ENCODE data around the gene GLYATL2.

The GLYATL2 gene, protein sequence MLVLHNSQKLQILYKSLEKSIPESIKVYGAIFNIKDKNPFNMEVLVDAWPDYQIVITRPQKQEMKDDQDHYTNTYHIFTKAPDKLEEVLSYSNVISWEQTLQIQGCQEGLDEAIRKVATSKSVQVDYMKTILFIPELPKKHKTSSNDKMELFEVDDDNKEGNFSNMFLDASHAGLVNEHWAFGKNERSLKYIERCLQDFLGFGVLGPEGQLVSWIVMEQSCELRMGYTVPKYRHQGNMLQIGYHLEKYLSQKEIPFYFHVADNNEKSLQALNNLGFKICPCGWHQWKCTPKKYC
- total RNA-seq = 0 reads per million in 2 donors

DNA sequence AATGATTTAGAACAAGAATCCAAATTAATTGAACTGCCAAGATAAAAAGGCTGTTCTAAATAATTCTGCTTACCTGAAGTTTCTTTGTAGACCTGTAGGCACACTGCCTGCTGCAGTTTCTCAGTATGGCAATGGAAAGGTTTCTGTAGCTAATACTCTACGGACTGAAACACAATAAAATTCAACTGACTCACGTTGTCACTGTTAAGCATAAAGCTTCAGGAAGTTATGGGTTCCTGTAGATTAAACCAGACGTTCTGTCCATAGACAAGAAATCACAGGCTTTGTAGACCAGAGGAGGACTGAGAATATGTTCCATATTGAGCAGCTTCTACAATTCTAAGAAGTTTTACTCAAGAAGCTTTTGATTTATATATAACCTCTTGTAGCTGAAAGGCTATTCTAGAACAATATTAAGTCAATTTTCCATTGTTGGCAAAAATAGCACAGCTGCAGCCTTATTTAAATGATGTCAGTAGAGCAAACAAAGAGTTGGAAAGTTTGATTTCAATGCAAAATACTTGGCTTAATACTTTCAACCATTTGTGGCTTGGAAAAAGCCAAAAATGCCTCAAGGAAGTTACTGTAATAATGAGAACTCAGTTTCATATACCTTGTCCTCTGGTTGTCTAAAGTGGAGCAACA lies at the start of gene GLYATL2:
Gene GLYATL2, minus strand, starts transcription at position 344 of the 645 bp plus-strand sequence. CDS start 5,092 bp downstream, outside the sequence.
- no peak for DNase-seq

DNA sequence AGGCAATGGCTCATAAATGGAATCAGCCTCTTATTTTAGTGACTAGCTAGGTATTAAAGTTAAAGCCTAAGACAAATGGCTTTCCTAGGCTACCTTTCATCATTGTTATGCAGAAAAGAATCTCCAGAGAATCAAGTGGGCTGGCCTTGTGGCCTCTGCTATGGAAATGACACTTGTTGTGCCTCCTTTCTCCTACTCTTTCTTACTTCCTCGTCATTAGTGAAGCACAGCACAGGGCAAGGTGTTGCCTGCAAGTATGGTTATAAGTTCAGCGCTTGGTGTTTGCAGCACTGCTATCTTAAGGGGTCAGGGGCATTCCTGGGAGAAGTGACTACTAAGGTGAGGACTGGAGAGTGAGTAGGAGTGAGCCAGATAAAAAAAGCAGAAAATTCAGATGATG lies 49.4 kb upstream of the GLYATL2 start:
- DNase-seq = no peak

DNA sequence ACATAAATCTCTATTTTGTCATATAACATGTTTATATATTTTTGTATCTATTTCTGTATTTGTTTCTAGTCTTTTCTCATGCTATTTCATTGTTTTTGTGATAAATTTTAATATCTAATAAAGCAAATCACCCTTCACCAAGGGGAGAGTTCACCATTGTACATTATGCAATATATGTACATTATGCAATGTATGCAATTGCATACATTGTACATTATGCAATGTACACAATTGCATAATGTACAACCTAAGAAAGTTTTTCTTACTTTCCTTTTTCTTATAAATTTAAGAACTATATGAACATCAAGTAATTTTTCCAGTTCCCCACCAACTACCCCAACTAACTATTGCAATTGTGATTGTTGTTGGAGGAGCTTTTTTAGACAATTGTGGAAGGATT lies 44.1 kb upstream of the GLYATL2 start:
- no peak for DNase-seq

DNA sequence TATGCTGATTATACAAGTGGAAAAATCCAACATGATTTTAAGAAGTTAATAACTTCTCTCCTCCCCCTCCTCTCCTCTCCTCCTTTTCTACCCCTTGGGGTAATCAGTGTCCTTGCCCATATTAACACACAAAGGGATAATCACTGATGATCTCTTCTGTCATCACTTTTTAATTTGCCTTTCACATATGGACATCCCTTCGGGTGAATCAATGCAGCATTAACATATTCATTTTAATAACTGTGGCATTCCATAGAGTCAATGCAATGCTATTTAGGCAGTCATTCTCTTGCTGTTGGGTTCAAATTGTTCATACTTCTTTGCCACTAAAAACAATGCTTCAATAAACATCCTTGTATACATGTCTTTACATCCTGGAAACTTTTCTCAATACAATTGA lies 42.9 kb upstream of the GLYATL2 start:
- DNase-seq = no peak

DNA sequence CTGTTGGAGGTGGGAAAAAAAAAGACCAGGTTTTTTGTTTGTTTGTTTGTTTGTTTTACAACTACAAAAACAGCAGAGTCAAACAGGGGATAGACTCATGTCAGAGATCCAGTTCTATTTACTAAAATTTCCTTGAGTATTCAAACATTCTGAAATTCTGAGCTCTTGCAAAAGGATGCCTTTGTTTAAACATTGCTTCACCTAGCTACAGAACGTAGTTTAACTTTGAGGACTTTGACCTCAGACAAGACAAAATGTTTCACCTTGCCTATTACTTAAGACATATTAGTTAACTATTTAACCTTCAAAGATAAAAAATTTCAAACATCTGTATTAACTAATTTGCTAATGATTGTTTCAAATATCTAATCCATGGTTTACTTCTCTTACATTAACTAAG lies 36.1 kb upstream of the GLYATL2 start:
- DNase-seq = no peak

DNA sequence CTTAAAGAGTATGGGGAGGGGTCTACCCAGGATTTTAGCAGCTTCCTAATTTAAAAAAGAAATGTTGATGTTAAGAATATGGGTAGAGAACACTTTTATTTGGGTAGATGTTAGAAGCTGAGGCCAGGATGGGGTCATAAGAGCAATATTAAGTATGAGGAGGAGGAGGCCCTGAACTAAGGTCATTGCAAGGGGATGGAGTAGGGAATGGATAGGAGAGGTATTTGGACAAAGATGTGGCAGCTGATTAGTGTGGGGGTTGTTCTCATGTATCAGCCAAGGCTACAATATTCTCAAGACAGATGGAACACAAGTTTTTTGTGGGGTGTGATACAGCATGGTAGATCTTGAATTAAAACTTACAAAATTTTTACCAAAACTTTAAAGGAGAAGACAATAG lies 35.7 kb upstream of the GLYATL2 start:
- DNase-seq = no peak

DNA sequence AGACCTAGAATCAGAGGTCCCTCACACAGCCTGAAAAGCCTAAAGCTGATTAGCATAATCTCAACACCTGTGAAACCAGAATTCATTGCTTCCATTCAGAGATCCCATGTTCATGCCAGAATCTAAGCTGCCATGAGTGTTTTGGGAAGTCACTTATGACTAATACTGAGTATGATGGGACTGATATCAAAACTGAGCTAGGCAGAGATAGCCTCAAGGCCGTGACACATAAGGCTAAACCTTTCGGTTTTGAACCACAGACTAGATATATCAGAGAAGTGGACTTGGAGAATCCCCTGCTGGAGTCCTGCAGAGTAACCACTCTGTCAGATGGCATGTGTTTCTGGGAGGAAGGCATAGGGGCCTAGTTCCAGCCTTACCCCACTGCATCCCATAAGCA lies 23.1 kb upstream of the GLYATL2 start:
- no peak for DNase-seq

DNA sequence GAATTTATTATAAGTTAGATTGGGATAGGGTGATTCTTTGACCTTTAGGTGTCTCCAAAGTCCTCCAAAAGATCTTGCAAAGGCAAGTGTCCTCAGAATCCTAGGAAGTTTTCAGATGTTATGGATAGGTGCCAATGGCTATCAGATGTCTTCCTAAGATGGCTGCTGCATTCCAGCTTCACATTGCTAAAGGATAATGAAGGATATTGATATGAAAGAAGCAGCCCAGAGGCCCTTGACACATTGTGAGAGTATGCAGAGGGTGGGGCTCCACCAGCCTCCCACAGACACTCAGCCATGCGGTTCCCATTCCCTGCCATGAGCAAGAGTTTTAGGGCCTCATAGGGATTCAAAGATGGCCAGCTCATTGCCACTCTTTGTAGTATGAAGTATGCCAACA lies 22.3 kb upstream of the GLYATL2 start:
- DNase-seq = no peak

DNA sequence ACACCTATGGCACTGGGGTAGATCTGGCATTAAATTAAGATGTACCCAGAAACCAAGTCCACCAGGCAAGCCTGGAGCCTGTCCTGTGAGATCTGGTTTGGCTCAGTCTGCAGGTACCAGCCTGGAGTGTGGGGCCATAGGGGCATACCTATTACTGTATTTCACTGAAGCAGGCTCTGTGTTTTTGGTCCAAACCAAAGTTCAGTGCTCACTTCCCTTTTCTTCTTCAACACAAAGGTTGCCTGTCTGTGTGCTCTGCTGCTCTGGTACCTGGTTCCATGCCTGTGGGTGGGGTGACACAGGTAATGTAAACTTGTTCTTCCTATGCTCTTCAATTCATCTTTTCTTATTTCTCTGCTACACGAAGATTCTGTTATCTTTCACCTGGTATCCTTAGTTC lies 19.8 kb upstream of the GLYATL2 start:
- DNase-seq = no peak

DNA sequence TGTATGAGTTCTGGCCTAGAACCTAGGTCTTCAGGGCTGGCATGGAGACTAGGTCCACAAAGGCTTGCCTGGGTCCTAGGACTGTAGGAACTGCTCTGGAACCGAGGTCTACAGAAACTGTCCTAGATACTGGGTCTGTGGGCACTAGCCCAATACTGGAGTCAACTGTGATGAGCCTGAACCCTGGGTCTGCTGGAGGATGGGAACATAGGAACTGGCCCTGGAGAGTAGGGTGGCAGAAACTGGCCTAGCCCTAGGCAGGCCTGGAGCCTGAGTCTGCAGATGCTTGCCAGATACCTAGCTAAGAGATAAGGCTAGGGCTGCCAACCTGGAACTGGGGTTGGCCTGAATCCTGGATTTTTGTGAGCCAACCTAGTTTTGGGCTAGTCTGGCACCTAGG lies 19.2 kb upstream of the GLYATL2 start:
- no peak for DNase-seq

DNA sequence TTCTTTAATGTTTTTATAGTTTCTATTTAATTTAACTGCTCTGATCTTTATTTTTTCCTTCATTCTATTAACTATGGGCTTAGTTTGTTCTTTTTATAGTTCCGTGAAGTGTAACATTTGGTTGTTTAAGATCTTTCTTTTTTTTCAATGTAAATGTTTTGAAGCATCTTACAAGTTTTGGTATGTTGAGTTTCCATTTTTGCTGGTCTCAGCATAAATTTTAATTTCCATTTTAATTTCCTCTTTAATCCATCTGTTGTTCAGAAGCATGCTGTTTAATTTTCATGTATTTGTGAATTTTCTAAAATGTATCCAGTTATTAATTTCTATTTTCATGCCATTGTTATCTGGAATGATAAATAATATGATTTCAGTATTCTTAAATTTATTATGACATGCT lies 17.0 kb upstream of the GLYATL2 start:
- DNase-seq = no peak

DNA sequence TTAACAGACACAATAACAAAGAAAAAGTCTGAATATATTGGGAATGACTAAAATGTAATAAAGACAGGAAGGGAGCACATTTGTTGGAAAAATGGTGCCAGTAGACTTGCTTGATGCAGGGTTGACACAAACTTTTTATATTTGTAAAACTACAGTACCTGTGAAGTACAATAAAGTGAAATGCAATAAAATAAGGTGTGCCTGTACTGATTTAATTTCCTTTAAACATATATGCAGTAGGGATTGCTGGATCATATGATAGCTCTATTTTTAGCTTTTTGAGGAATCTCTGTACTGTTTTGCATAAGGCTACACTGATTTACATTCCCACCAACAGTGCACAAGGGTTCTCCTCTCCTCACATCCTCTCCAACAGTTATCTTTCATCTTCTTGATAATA lies 12.3 kb upstream of the GLYATL2 start:
- no peak for DNase-seq

DNA sequence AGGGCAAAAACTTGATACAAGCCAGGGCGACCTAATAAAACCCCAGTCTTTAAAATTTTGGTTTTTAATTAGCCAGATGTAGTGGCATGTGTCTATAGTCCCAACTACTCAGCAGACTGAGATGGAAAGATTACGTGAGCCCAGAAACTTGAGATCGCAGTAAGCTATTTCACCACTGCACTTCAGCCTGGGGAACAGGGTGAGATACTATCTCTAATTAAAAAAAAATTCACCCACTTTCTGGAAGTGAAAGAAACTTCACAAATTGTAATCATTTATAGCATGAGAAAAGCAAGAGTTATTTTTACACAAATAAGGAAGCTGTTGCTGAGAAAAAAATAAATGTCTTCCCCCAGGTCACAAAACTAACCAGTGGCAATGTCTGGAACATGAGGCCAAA lies 882 bp upstream of the GLYATL2 start:
- DNase-seq = no peak

DNA sequence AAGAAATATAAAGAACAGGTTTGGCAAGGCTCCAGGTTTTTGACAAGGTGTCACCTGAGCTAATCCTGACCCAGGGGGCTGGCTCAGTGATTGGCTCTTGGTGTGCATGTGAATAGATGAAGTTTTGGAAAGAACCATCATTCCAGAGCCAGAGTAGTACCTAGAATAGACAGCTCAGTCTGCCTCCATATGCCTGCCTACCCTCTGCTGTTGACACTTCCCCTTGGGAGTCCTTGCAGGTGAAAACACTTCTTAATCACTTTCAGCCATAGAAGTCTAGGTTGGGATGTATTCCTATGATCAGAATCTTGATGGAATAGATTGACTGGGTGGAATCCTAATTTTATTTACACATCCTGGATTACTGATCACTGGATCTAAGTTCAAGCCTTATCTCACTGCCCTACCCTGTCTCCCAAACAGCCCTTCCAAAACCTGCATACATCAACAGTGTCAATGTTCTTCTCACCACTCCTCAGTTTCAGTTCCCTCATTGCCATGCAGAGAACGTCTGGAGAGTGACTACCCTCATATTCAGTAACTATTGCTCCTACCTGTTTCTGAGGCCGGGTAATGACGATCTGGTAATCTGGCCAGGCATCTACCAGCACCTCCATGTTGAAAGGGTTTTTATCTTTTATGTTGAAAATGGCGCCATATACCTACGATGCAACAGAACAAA lies 6.7 kb downstream of the GLYATL2 start:
- no peak for DNase-seq

DNA sequence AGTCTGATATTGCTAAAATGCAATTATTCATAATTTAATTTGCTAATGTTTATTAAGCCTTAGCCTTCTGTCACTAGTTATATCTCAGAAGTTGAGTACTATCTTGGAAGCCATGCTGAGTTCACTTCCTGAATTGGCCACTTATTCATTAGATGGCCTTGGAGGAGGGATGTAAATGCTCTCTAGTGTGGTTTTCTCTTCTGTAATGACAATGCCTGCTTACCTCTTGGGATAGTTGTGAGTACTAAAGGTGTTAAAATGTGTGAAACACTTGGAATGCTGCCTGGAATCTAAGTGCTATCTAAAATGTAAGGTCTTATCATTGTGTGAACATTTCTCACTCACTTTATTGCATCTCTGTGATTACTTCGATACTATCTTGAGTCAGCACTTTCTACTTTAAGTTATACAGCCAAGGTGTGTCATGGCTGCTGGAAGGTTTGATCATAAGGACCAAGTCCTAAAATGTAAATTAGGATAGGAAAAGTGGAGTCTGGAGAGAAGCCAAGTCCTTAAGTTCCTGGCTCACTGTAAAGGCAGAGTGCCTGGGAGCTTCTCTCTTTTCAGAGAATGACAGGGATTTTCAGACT lies 12.4 kb downstream of the GLYATL2 start:
- DNase-seq = no peak

DNA sequence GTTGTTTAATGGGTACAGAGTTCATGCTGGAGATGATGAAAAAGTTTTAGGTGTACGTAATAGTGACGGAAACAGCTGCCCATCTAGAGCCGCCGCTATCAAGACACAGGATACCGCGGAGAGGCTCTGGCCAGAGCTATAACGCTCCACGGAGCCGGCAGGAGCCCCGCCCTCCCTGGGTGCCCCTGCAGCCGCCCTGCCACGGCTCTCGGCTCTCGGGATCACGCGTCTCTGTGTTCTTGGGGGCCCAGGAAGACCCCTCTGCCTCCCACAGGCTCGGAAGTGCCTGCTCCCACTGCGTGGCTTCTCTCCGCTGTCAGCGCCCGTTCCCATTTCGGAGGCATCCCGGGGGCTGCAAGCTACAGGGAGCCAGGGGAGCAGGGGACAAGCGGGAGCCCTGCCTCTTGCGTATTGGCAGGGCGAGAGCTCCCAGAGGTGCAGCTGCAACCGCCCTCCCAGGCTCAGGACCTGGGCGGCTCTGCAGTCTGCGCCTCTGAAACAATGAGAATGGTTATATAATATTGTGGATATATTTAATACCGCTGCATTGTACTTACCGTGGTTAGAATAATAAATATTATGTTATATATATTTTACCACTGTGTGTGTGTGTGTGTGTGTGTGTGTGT lies 13.7 kb downstream of the GLYATL2 start:
- no peak for DNase-seq

DNA sequence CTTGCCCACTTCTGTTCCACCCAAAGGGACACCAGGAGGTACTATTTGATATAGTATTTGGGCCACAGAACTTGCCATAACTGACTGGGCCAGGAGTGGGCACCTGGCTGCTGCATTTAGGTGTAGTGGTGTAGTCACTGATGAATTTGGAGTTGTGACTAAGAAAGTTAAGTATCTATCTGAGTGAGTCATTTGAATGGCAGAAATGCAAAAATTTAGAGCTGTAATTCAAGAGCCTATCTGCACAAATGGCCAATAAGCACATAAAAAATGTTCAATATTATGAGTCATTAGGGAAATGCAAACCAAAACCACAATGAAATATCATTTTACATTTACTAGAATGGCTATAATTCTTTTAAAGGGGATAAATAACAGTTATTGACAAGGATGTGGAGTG lies 14.7 kb downstream of the GLYATL2 start:
- DNase-seq = no peak

DNA sequence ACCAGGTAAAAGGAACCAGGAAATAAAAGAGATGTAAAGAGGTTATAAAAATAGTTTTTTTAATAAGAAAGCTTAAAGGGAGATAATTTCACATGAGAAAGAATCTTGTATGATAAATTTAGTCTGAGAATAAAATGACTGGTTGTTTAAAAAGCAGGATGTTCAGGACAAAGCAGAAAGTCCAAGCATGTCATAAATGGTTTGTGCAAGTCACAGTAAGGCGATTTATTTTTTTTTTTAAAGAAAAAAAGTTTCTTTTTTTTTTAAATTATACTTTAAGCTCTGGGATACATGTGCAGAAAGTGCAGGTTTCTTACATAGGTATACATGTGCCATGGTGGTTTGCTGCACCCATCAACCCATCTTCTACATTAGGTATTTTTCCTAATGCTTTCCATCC lies 30.8 kb downstream of the GLYATL2 start:
- DNase-seq = no peak

DNA sequence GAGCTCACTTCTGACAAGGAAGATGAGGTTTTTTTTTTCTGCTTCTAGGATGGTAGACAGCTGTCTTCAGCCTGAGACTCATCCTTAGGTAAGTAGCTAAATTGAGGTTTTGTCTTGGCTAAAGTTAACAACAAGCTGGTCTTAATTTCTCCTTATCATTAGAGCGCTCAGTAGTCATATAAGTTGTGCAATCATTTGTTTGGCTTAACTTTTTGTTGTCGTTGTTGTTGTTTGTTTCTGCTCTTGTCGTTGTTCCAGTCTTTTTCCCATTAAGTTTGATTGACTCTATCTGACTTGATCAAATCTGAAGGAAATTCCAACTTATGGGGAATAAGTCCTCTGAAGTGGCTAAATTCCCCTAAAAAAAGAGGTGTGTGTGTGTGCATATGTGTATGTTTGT lies 33.0 kb downstream of the GLYATL2 start:
- DNase-seq = no peak

DNA sequence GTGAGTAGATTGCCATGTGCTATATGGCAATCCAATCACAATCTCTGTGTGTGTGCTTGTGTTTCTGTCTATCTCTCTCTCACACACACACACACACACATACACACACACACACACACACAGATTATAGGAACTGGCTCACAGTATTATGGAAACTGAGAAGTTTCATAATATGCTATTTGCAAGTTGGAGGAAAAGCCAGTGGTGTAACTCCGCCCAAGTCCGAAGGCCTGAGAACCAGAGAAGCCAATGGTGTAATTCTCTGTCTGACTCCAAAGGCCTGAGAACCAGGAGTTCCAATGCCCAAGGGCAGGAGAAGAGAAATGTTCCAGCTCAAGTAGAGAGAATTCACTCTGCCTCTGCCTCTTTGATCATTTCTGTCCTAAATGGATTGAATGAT lies 37.2 kb downstream of the GLYATL2 start:
- DNase-seq = no peak

DNA sequence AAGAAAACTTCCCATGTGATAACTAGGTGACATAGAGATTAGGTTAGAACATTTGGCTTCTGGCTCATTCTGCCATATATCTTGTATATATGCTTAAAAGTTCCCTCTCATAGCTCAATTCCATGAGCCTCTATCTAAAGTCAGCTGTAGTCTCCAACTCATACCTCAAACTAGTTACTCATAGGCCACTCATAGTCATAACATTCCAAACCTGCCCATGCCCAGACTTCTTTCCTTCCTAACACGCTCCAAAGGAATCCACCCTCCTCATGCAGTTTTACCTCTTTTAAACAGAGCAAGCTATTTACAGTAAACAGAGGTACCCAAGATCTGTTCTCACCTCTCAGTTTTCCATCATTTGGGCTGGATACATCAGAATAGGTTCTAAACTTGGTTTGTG lies 39.4 kb downstream of the GLYATL2 start:
- DNase-seq = no peak

DNA sequence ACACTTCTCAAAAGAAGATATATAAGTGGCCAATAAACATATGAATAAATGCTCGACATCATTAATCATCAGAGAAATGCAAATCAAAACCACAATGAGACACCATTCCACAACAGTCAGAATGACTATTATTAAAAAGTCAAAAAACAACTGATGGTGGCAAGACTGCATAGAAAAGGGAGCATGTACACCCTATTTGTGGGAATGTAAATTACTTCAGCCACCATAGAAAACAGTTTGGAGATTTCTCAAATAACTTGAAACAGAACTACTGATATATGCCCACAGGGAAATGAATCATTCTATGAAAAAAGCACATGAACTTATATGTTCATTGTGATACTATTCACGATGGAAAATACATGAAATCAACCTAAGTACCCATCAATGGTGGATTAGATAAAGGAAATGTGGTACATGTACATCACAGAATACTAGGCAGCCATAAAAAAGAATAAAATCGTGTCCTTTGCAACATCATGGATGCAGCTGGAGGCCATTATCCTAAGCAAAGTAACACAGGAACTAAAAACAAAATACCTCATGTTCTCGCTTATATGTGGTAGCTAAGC lies 42.4 kb downstream of the GLYATL2 start:
- no peak for DNase-seq

DNA sequence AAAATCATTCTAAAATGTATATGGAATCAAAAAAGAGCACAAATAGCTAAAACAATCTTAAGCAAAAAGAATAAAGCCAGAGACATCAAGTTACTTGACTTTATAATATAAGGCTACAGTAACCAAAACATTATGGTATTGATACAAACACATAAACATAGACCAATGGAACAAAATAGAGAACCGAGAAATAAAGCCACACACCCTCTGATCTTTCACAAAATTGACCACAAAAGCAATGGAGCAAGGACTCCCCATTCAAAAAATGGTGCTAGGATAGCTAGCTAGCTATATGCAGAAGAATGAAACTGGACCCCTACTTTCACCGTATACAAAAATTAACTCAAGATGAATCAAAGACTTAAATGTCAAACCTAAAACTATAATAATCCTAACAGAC lies 43.2 kb downstream of the GLYATL2 start:
- DNase-seq = no peak
